Measurements from ENCODE around the gene C5orf46. TPM values are rescaled to one million over a fixed set of nuclear protein-coding genes. Genes with fewer than 3 reads are reported as not detected.

The C5orf46 gene
- total and polyA plus RNA-seq, 2 of the 13 experiments (the other 11 are each of a cell fraction or from before 2014, with no cell fraction given), result not detected

- ChIA-PET POLR2A (interaction anchor here (0.6 kb wide), 1 partner anchor 17 kb away, joined by 4 read pairs; no protein-coding TSS in a partner anchor), CTCF (ENCODE audit: low intra/inter-chr PET ratio, low total read pairs) (no interaction called here)
- Histone ChIP-seq H3K9me3 (ENCODE audit: low read length) (no peaks in the 10 kb centered on the region), H4K20me1 (ENCODE audit: insufficient read depth, low read length) (no peaks in the 10 kb centered on the region), H3K4me3 (replicated peaks in 1 of 3; ENCODE audit: insufficient read depth in 1 of 3, low read depth in 2 of 3, low read length in 3 of 3) (no peak overlapping the region), H3K27ac (ENCODE audit: extremely low read length, insufficient read depth, low read length) (no peak overlapping the region), H3K9ac (ENCODE audit: insufficient read depth, low read depth, low read length) (no peak overlapping the region), H3K27me3 (ENCODE audit: control insufficient read depth in 1 of 2, insufficient read depth in 2 of 2, low read length in 2 of 2) (no peaks in the 10 kb centered on the region), H2AFZ (ENCODE audit: low read length) (no peak overlapping the region), H3K4me2 (ENCODE audit: low read depth, low read length) (no peak overlapping the region), H3K79me2 (ENCODE audit: insufficient read depth, low read length) (no peaks in the 10 kb centered on the region), H3K4me1 (ENCODE audit: insufficient read depth, low read length) (no peaks in the 10 kb centered on the region), H3K36me3 (replicated peaks in 1 of 2; ENCODE audit: control insufficient read depth in 1 of 2, insufficient read depth in 2 of 2, low read length in 2 of 2) (no peaks in the 10 kb centered on the region)
- 27% methylated on average over 11 of the region's 11 CpGs for WGBS (ENCODE audit: low lambda C conversion rate)
- in situ Hi-C loops (cut with HindIII; ENCODE audit: extremely low pct_ligation_motif_present, low pct_unique_long_range_greater_than_20kb), result loop anchor here (5.0 kb wide), 1 partner anchor 82 kb away; no protein-coding TSS in a partner anchor
- TF ChIP-seq ZMYM2 (CRISPR knock-in tag; IDR thresholded peaks at IDR 0.05) (no peak), ZSCAN29 (CRISPR knock-in tag; conservative IDR thresholded peaks at IDR 0.05) (no peak), ZNF569 (CRISPR knock-in tag; IDR thresholded peaks at IDR 0.05; ENCODE audit: borderline replicate concordance) (no peak), TCF7 (IDR thresholded peaks at IDR 0.05; ENCODE audit: low read depth) (no peak), TOE1 (CRISPR knock-in tag; IDR thresholded peaks at IDR 0.05) (no peak), ZNF747 (CRISPR knock-in tag; IDR thresholded peaks at IDR 0.05; ENCODE audit: borderline replicate concordance) (no peak), ZNF432 (CRISPR knock-in tag; IDR thresholded peaks at IDR 0.05; ENCODE audit: borderline replicate concordance) (no peak), PCBP1 (IDR thresholded peaks at IDR 0.05; ENCODE audit: borderline replicate concordance, low read depth, low read length) (no peak), AGO1 (IDR thresholded peaks at IDR 0.05; ENCODE audit: low read depth, low read length, poor library complexity, severe bottlenecking) (no peak), ATAD3A (CRISPR knock-in tag; IDR thresholded peaks at IDR 0.05) (no peak), ZNF816 (CRISPR knock-in tag; IDR thresholded peaks at IDR 0.05; ENCODE audit: borderline replicate concordance) (no peak), ZNF607 (CRISPR knock-in tag; IDR thresholded peaks at IDR 0.05; ENCODE audit: borderline replicate concordance) (no peak), MED13 (CRISPR knock-in tag; IDR thresholded peaks at IDR 0.05) (no peak)
- TF ChIP-seq, protein P1, sequence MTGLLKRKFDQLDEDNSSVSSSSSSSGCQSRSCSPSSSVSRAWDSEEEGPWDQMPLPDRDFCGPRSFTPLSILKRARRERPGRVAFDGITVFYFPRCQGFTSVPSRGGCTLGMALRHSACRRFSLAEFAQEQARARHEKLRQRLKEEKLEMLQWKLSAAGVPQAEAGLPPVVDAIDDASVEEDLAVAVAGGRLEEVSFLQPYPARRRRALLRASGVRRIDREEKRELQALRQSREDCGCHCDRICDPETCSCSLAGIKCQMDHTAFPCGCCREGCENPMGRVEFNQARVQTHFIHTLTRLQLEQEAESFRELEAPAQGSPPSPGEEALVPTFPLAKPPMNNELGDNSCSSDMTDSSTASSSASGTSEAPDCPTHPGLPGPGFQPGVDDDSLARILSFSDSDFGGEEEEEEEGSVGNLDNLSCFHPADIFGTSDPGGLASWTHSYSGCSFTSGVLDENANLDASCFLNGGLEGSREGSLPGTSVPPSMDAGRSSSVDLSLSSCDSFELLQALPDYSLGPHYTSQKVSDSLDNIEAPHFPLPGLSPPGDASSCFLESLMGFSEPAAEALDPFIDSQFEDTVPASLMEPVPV (CRISPR knock-in tag; IDR thresholded peaks at IDR 0.05), result no peak
- TF ChIP-seq, protein P2, sequence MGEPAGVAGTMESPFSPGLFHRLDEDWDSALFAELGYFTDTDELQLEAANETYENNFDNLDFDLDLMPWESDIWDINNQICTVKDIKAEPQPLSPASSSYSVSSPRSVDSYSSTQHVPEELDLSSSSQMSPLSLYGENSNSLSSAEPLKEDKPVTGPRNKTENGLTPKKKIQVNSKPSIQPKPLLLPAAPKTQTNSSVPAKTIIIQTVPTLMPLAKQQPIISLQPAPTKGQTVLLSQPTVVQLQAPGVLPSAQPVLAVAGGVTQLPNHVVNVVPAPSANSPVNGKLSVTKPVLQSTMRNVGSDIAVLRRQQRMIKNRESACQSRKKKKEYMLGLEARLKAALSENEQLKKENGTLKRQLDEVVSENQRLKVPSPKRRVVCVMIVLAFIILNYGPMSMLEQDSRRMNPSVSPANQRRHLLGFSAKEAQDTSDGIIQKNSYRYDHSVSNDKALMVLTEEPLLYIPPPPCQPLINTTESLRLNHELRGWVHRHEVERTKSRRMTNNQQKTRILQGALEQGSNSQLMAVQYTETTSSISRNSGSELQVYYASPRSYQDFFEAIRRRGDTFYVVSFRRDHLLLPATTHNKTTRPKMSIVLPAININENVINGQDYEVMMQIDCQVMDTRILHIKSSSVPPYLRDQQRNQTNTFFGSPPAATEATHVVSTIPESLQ (CRISPR knock-in tag; conservative IDR thresholded peaks at IDR 0.05), result no peak
- ATAC-seq (no peak), DNase-seq (ENCODE audit: low spot score) (no peak), FAIRE-seq (no peak)
- intact Hi-C loops (cut with micrococcal nuclease; ENCODE audit: unreplicated experiment), result loop anchor here (5.0 to 10.0 kb wide), 3 partner anchors 33 to 270 kb away; no protein-coding TSS in a partner anchor
- no TSS peak for BruUV-seq (replicated peaks)
Measured at GRCh38 chr5:147854894-147855773, 51.2 kb downstream of the C5orf46 start.

All from HepG2 (cell line).